Keratinocyte (primary cell): Measurements from ENCODE around the gene CTRB1.

Source experiments
- CTCF ChIP-seq, 3 experiments: IDR thresholded peaks in 1 of 3; conservative IDR thresholded peaks in 1 of 3; optimal IDR thresholded peaks in 1 of 3; 2 replicates in 2 of 3; 3 replicates in 1 of 3; pipeline versions ENCODE3 to v1.5.1; 2011; ENCODE audit warnings: low read length in 3 of 3, mild to moderate bottlenecking in 3 of 3, moderate library complexity in 2 of 3, control low read depth in 1 of 3, inconsistent platforms in 1 of 3; ENCODE audit not compliant: insufficient read depth in 2 of 3; ENCODE audit errors: extremely low read depth in 1 of 3
- EZH2 ChIP-seq: IDR thresholded peaks from one replicate; pipeline ENCODE4 v1.6.1; 2012; ENCODE audit warnings: inconsistent platforms, mild to moderate bottlenecking, low read length, moderate library complexity

- no peak for TF ChIP-seq CTCF (optimal IDR thresholded peaks at IDR 0.05 in 1 of 3, IDR thresholded peaks at IDR 0.05 in 1 of 3, conservative IDR thresholded peaks at IDR 0.05 in 1 of 3; ENCODE audit: extremely low read depth in 1 of 3, insufficient read depth in 2 of 3, low read length in 3 of 3)
- no peak for TF ChIP-seq EZH2
Measured at GRCh38 chr16:75198135-75198600, 20.6 kb upstream of the CTRB1 start.
